ENCODE measurements around the gene PLET1. TPM values are rescaled to one million over a fixed set of nuclear protein-coding genes. Genes with fewer than 3 reads are reported as not detected.

Gene PLET1
- polyA plus RNA-seq, 1 donor = not detected

- no peak for DNase-seq
Measured at GRCh38 chr11:112285841-112286311, 25.2 kb upstream of the PLET1 start.

GRCh38 chr11:112281726-112282125 lies 21.1 kb upstream of the PLET1 start:
- DNase-seq = no peak

DNA sequence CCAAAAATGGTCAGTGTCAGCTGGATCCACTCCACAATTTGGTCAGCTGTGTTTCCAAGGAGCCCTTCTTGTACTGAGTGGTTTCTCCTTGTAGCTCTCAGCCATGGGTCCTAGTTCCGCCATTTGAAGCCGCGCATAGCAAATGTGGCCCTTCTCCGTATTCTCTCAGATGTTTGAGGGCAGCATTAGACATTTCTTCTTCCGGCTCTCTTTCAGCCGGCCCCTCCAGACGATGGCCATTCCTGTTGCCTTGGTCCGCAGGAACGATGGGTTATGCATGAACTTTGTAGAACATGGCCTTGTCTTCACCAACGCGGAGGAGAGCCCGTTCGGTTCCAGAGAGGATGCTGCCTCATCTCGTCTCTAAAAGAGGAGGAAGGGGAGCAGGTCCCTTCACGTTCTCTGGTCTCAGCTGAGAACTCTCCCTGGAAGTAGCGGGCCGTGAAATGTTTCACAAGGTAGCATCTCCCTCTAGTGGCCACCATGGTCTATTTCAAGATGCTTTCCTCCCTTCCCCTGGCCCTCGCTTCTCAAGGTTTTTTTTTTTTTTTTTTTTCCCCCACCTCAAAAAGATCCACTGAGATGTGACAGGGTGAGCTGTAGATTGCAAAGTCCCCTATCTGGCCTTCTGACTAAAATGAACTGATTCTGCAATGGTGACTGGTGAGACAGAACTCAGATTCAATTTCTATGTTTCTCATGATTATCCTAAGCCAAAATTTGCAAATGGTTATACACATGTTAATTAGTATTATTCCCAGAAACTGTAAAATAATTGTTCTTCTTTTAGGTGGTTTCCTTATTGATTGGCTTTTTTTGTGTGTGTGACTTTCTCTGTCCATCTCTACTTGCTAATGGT lies 19.8 kb upstream of the PLET1 start:
- peak; percentile 81 for DNase-seq

- DNase-seq = peak; percentile 55
Measured at GRCh38 chr11:112279901-112280267, 19.2 kb upstream of the PLET1 start.

- no peak for DNase-seq
Measured at GRCh38 chr11:112278803-112279202, 18.1 kb upstream of the PLET1 start.

GRCh38 chr11:112277941-112278340 lies 17.3 kb upstream of the PLET1 start:
- no peak for DNase-seq

GRCh38 chr11:112277029-112277428 lies 16.4 kb upstream of the PLET1 start:
- no peak for DNase-seq

DNA sequence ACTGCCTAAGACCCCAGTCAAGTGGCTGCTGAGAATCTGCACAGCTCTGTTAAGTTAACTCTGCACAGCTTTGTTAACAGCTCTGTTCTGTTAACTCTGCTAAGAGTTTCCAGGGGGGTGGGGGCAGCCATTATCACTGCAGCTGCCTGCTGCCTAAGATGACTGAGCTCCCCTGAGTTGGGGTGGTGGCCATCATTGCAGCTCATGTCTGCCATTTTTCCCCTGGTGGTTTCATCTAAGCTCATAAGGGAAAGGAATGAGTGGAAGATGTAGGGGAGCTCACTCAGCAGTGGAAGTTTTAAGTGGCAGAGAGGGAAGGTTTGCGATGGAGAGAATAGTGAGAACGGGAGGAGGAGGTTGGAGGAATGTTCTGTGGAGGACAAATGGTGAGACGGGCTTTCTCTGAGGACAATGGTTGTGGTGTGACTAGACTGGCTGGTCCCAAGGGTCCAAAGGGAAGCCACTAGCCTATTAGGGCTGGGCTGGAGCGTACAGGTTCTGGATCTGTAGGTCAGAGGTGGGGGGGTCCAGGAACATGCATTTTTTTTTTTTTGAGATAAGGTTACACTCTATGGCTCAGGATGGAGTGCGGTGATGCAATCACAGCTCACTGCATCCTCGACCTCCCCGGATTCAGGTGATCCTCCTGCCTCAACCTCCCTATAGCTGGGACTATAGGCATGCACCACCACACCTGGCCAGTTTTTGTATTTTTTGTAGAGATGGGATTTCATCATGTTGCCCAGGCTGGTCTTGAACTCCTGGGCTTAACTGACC lies 13.5 kb upstream of the PLET1 start:
- DNase-seq = no peak

DNA sequence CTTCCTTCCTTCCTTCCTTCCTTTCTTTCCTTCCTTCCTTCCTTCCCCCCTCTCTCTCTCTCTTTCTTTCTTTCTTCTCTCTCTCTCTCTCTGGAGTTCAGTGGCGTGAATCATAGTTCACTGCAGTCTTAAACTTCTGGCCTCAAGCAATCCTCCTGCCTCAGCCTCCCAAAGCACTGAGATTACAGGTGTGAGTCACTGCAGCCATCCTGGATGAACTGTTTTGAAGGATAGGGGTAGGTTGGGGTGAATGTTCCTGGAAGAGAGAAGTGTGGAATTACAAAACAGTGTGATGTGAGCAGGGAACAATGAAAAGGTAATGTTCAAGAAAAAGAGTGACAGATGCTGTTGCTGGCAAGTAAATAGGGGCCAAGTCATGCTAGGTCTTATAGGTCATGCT lies 12.4 kb upstream of the PLET1 start:
- DNase-seq = no peak

DNA sequence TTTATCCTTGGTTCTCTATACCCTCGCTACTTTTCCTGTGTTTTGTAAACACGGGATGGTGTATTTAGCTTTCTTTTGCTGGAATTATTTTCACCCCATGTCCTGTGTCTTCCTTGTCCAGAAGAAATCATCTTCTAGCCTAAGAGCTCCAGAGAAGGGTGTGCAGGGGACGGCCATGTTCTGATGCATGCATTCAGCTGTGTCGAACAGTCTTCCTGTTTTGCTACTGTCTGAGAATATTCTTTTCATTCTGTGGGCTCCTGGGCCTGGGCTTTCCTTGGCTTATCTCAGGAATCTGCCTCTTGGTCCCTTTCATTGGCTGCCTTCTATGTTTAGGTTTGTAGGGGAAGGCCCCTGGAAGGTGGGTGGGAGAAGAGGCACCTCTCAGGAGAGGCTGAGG lies 10.6 kb upstream of the PLET1 start:
- DNase-seq = no peak

- DNase-seq = no peak
Measured at GRCh38 chr11:112270551-112271180, 10.0 kb upstream of the PLET1 start.

DNA sequence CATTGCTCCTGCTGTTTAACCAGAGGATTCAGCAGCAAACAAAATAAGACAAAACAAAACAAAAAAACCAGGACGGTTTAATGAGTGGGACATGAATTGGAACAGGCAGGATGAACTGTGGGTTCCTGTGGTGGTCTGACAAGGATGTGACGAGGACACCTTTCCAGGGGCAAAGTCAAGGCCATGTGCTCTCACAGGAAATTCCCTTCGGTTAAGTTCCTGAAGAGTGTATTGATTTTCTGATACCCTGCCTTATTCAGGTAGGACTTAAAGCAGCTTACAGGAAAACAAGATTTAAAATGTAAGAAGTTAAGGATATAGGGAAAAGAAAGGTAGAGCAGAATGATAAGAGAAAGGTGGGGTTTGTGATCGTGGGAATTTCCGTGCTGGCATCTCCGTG lies 8.5 kb upstream of the PLET1 start:
- no peak for DNase-seq

DNA sequence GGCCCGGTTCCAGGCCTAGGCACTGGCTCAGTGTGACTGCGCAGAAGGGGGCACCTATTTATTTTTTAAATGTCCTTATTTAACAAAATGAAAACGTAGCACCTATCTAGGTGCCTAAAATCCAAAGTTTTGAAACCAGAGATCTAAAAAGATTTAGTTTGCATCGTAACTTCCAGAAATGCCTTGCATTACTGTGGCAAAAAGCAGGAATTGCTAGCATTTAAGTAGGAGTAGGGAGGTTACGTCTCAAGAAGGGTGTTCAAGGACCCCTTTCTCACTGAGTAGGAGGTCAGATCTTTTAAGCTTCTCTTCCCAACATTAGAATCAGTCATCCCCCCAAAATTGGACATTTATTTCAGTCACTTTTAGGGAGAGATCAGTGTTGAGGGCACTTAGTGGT lies 7.7 kb upstream of the PLET1 start:
- DNase-seq = no peak

GRCh38 chr11:112267188-112267591 lies 6.5 kb upstream of the PLET1 start:
- no peak for DNase-seq

DNA sequence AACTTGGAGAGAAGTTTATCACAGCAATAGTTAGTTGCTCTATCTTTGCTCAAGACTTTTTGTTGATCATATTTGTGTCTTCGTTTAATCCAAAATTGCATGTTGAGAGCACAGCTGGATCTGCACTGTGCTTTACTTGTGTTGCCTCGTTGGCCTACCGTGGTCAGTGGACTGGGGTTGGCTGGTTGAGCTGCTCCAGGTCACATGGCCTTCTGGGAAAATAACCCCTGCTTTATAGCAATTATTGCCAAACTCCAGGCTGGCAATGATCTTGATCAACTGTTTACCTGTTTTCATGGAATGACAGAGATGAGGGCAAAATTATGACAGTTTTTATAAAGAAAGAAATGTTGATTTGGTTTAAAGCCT lies 5.7 kb upstream of the PLET1 start:
- DNase-seq = no peak

- no peak for DNase-seq
Measured at GRCh38 chr11:112265659-112266409, 5.2 kb upstream of the PLET1 start.

DNA sequence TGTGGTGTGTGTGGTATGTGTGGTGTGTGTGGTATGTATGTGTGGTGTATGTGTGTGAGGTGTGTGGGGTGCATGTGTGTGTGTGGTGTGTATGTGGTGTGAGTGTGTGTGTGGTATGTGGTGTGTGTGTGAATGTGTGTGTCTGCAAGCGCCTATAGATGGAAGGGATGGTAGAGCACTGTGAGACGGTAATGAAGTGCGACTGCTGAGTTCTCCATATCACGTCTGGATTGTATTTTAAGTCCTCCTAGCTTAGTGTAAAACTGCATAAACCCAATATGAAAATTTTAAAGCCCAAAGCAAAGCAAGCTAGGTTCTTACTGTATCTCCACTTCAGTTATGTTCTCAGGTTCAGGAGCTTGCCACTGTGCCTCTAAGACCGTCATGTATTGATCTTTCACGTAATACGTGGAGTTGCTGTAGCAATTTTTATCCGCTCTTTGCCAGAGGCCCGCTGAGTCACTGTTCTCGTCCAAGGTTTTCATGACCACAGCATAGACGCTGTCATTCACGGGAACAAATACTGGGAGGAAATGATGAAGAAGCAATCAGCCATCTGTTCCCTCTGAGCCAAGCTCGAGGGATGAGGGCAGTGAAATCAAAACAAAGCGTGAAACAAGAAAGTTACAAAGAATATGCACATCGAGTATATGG lies 5.5 kb downstream of the PLET1 start:
- DNase-seq = no peak

GRCh38 chr11:112253605-112254242 lies 6.9 kb downstream of the PLET1 start:
- DNase-seq = no peak

- peak; percentile 21 for DNase-seq
Measured at GRCh38 chr11:112249871-112250610, 10.6 kb downstream of the PLET1 start.

DNA sequence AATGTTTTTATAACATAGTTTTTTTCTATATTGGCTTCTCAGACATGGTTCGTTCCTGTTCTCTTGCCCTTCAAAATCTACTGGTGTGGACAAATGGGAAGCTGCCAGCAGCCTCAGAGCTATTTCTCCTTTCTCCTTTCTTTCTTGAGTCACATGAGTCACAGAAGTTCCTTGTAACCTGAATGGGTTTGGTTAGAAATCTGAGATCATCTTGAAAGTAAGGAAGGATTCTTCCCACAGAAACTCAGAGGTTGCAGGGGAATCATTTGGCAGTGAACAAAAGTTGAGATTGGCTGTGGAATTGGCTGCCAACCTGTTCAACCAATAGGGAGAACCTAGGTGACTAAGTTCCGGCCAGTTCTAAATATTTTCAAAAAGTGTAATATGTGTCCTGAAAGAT lies 12.5 kb downstream of the PLET1 start:
- DNase-seq = no peak
